Measurements from ENCODE around the gene SMIM23.

DNA sequence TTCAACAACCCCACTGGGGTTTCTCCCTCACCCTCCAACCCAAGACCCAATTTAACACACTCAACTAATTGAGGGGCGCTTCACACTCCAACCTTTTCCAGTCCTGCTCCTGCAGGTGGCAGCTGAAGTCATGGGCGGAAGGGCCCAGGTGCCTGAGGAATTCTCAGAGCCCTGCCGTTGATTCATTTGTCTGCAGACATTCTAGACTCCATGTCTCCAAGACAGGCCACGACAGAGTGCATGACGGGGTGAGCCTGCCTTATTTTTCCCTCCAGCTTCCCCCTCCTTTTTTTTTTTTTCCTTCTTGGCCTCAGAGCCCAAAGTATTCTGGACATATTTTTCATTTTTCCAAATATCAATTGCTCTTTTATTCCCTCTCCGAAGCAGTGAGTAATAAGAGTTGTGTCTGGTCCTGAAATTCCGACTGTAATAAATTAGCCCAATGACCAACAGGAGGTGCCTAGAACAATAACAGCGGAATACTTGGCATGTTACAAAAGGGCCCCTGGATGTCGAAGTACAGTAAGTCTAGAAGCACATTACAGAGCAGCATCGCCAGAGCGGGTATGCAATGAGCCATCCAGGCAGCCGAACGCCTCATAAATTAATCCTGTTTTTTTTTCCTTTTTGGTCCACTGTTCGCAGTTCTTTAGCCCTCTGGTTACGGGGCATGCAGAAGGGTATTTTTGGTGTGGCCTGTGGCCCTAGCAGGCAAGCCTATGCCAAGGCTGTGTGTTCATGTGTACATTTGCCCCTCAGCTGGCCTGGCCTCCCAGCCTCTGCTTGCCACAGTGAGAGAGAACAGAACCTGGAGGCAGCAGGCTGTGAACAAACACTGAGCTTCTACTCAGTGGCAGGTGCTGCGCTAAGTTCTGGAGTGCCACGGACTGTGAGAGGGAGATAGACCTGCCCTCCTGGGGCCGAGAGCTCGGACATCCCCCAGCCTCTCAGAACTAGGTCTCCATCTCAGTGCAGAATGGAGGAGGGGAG, 8.6 kb upstream of the SMIM23 start:
- TF ChIP-seq, protein P1, sequence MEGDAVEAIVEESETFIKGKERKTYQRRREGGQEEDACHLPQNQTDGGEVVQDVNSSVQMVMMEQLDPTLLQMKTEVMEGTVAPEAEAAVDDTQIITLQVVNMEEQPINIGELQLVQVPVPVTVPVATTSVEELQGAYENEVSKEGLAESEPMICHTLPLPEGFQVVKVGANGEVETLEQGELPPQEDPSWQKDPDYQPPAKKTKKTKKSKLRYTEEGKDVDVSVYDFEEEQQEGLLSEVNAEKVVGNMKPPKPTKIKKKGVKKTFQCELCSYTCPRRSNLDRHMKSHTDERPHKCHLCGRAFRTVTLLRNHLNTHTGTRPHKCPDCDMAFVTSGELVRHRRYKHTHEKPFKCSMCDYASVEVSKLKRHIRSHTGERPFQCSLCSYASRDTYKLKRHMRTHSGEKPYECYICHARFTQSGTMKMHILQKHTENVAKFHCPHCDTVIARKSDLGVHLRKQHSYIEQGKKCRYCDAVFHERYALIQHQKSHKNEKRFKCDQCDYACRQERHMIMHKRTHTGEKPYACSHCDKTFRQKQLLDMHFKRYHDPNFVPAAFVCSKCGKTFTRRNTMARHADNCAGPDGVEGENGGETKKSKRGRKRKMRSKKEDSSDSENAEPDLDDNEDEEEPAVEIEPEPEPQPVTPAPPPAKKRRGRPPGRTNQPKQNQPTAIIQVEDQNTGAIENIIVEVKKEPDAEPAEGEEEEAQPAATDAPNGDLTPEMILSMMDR (conservative IDR thresholded peaks at IDR 0.05; ENCODE audit: low read depth, low read length): no peak
- TF ChIP-seq, protein P2, sequence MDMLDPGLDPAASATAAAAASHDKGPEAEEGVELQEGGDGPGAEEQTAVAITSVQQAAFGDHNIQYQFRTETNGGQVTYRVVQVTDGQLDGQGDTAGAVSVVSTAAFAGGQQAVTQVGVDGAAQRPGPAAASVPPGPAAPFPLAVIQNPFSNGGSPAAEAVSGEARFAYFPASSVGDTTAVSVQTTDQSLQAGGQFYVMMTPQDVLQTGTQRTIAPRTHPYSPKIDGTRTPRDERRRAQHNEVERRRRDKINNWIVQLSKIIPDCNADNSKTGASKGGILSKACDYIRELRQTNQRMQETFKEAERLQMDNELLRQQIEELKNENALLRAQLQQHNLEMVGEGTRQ (IDR thresholded peaks at IDR 0.05; ENCODE audit: low read depth, low read length): no peak
- TF ChIP-seq RAD21 (IDR thresholded peaks at IDR 0.05; ENCODE audit: low read length) (no peak), POLR2A (IDR thresholded peaks at IDR 0.05; ENCODE audit: low read depth, low read length) (no peak)
